GM12872 (cell line): ENCODE results near the gene ATP8B3.

Source experiments
- TF ChIP-seq, protein P1 (sequence below): IDR thresholded peaks from 3 replicates; pipeline ENCODE4 v1.5.1; 2011; ENCODE audit warnings: low read depth, mild to moderate bottlenecking, low read length, moderate library complexity; ENCODE audit not compliant: insufficient read depth

Gene ATP8B3, protein sequence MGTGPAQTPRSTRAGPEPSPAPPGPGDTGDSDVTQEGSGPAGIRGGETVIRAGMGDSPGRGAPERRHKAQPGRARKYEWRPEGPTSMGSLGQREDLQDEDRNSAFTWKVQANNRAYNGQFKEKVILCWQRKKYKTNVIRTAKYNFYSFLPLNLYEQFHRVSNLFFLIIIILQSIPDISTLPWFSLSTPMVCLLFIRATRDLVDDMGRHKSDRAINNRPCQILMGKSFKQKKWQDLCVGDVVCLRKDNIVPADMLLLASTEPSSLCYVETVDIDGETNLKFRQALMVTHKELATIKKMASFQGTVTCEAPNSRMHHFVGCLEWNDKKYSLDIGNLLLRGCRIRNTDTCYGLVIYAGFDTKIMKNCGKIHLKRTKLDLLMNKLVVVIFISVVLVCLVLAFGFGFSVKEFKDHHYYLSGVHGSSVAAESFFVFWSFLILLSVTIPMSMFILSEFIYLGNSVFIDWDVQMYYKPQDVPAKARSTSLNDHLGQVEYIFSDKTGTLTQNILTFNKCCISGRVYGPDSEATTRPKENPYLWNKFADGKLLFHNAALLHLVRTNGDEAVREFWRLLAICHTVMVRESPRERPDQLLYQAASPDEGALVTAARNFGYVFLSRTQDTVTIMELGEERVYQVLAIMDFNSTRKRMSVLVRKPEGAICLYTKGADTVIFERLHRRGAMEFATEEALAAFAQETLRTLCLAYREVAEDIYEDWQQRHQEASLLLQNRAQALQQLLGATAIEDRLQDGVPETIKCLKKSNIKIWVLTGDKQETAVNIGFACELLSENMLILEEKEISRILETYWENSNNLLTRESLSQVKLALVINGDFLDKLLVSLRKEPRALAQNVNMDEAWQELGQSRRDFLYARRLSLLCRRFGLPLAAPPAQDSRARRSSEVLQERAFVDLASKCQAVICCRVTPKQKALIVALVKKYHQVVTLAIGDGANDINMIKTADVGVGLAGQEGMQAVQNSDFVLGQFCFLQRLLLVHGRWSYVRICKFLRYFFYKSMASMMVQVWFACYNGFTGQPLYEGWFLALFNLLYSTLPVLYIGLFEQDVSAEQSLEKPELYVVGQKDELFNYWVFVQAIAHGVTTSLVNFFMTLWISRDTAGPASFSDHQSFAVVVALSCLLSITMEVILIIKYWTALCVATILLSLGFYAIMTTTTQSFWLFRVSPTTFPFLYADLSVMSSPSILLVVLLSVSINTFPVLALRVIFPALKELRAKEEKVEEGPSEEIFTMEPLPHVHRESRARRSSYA (N-terminal part only)

DNA sequence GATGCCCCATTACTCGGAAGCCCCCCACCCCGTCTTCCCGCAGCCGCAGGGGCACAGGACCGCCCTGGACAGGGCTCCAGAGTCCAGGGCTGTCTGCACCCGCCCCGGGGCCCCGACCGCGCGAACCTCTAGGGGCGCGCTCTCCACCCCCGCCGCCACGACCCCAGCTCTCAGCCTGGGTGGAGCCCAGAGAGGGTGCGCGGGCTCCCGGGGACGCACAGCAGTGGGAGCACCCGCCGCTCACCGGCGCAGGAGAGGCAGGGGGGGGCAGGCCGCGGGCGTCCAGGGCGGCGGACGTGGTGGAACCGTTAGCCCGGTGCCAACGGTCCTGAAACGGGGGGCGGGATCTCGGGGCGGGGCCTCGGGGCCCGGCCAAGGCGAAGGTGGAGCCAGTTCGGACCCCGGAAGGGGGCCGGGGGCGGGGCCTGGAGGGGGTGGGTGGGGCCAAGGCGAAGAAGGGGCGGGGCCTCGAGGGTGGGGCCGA, at the start of gene ATP8B3:
Gene ATP8B3, minus strand, starts transcription at position 335 of the 484 bp plus-strand sequence. CDS start 540 bp downstream, outside the sequence.
- TF ChIP-seq, protein P1, sequence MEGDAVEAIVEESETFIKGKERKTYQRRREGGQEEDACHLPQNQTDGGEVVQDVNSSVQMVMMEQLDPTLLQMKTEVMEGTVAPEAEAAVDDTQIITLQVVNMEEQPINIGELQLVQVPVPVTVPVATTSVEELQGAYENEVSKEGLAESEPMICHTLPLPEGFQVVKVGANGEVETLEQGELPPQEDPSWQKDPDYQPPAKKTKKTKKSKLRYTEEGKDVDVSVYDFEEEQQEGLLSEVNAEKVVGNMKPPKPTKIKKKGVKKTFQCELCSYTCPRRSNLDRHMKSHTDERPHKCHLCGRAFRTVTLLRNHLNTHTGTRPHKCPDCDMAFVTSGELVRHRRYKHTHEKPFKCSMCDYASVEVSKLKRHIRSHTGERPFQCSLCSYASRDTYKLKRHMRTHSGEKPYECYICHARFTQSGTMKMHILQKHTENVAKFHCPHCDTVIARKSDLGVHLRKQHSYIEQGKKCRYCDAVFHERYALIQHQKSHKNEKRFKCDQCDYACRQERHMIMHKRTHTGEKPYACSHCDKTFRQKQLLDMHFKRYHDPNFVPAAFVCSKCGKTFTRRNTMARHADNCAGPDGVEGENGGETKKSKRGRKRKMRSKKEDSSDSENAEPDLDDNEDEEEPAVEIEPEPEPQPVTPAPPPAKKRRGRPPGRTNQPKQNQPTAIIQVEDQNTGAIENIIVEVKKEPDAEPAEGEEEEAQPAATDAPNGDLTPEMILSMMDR, result peak; percentile 40; the same call in 2 of the 3 replicates

DNA sequence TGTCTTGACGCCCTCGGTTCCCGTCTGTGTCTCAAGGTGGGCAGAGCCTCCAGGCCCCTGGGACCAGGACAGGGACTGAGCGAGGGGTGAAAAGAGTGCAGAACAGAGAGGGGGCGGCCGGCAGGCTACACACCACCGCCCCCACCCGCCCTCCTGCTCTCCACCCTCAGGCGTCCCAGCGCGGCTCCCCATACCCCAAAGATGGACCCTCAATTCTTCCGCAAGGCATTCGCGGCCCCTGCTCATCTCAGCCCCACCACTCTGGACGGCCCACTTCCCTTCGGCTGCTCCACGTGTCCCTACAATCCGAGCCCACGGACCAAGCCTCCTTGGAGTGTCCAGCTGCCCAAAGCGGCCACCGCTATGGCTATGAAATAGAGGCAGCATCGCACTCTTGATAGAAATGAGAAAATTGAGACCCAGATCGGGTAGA, 49.5 kb upstream of the ATP8B3 start:
- TF ChIP-seq, protein P1, result no peak

DNA sequence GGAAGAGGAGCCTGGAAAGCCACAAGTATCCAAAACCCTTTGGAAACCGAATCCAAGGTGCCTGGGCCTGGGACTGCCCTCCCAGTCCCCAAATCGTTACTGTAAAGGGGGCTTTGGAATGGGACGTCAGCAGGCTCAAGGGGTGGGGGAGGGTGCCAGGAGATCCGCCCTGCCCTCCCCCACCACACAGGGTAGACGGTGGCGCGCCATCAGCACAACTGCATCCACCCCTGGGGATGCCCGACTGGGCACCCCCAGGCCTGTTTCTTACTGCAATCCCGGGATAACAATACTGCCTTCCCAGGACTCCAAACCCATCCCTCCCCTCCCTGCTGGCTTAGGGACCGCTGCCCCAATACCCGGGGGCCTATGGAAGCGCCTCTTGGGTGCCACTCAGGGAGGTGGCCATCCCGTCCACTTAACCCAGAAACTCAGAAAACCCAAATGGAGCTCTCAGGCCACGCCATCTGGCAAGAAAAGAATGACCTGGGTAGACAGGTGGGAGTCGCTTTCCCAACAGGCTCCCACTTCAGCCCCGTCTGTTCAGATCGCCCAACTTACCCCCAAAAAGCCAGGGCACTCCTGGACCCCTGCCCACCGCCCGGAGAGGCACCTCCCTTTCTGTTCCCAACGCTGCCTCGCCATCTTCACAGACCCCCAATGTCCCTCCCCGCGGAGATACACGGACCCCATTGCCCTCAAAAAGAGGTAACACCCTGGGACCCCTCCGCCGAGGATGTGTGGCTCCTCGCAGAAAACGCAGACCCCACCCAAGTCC, 48.9 kb upstream of the ATP8B3 start:
- TF ChIP-seq, protein P1, result no peak

DNA sequence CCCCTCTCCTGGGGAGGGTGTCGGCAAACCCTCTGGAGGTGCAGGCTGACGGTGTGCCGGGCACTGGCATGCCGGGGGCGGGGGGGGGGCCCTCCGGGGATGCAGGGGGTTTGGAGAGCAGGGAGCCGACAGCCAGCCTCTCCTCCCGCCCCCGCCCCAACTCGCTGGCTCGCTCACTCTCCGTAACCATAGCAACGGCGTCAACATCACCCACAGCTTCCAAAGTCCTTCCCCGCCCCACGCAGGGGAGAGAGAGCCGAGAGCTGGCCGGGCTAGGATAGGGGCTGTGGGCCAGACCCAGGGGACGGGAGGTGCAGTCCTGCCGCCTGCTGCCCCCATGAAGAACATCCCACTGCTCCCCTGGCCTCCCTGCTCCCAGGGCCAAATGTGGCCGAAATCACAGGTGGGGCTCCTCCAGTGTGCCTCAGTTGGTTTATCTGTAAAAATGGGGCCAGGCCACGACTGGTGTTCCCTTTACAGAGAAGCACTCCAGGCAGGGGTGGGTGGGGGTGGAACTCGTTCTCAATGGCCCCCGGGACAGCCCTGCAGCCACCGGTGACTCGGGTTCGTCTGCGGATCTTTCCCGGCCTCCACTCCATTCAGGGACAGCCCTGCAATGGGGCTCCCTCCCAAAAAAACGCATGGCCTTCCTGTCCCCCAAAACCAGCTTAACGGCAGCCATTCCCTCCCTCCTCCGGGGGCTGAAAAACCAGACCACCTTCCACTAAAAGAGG, 48.1 kb upstream of the ATP8B3 start:
- TF ChIP-seq, protein P1, result no peak

DNA sequence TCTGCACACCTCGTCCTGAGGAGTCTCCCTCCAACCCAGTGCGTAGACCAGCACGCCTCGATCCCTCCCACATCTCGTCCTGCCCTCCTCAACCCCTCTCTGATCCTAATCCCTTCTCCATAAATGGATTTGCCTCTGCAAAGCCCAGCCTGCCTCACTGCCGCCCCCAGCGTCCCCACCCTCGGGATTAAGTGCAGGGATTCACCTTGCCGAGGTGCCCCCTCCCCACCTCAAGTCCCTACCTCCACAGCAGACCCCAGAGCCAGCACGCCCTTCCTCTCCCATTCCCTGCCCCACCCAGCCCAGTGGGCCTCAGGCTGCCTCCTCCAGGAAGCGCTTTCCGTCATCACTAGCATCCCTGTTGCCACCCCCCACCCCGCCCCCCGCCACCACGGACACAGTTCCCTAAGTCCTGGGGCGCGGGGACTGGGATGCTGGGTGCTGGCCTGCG, 47.3 kb upstream of the ATP8B3 start:
- TF ChIP-seq, protein P1, result no peak

DNA sequence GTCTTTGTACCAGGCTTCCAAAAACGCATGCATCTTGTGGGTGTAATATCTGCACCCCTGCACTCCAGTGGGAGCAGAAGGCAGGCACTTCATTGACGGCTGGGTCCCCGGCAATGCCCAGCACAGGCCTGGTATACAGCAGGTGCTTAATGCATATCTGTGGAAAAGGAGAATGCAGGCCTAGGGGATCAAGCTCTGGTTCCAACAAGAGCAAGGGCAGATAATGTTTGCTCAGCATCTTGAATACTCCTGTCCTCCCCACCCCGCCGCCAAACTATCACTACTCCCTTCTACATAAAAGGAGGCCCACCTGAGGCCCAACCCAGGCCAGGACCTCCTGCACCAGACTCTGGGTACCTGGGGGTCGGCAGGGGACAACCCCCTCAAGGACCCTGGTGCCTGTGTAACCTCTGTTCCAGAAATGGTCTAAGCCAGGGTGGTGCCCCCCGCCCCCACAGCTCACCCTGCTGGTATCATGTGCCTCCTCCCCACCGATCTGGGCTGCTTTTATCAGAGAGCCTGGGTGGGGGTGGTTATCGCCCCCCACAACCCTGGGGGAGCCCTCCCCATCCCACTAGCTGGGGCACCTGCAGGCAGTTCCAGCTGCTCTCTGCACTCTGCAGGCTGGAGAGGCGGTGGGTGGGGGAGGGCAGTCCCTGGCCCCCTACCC, 46.5 kb upstream of the ATP8B3 start:
- TF ChIP-seq, protein P1, result no peak
